Fibroblast of pulmonary artery (primary cell): ENCODE data around the gene RBKS.

Experiments
- DNase-seq: peaks from one replicate; pipeline ENCODE4 v3.0.0-alpha.2; 2010; ENCODE audit warnings: low read depth
- H3K4me3 ChIP-seq: replicated peaks from 2 replicates; pipeline ENCODE4 v1.5.1; 2011; ENCODE audit warnings: low read depth, mild to moderate bottlenecking, control low read depth, low read length, moderate library complexity
- CTCF ChIP-seq: IDR thresholded peaks from 2 replicates; pipeline ENCODE4 v1.5.1; 2011; ENCODE audit warnings: mild to moderate bottlenecking, control low read depth, low read length, inconsistent platforms; ENCODE audit errors: missing control alignments

Gene RBKS

GRCh38 chr2:27739058-27739373, 151.2 kb downstream of the RBKS start:
- no peak for DNase-seq
- no peak overlapping the region for H3K4me3 ChIP-seq
- TF ChIP-seq CTCF: no peak

- TF ChIP-seq CTCF: no peak
- H3K4me3 ChIP-seq: no peak overlapping the region
- DNase-seq: no peak
These were observed 151.7 kb downstream of the RBKS start for GRCh38 chr2:27738349-27739057.

DNA sequence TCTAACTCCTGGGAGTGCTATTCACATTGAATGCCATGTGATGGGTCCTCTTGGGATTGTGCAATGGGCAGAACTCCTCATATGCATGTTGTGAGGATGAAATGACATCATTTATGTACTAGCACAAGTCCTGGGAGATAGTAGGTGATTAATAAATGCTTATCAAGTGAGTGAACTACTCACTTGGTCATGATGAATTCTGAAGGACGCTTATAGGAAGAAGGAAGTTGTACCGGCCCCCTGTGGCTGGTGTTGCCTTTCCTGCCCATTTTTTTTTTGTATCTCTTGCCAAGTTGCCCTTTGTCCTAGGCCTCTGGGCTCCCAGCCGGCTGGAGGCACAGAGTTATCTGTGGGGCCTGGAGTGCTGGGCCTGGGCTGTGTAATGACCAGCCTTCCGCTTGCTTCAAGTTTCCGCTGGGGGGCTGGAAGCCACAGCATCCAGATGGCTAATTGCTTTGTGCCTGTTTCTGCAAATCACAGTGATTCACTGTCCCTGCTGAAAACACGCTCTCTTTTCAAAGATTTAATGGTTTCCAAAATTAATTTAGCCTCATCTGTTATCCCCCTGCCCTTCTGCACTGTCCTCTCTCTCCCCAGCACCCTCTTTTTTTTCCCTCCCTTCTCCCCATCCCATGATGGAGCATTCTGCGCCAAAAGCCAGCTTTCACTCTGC, 152.4 kb downstream of the RBKS start:
- TF ChIP-seq CTCF: peak; percentile 30
- DNase-seq: peak; percentile 98

DNA sequence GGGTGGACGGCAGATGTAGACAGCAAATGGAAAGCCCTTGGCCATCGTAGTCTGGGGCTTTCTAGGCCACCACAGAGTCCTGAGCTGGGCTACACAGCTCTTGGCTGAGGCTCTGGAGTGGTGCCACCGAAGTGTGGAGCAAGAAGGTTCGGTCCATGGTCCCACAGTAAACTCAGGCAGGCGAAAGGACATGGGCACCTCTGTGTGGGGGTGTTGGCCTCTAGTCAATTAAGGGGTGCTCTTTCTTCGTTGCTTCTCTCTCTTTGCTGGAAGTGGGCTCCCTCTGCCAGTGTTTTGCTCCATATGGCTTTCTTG, 153.3 kb downstream of the RBKS start:
- TF ChIP-seq CTCF: no peak
- H3K4me3 ChIP-seq: no peak overlapping the region
- DNase-seq: no peak

More for the DNA sequence above, 152.4 kb downstream of the RBKS start:
- H3K4me3 ChIP-seq: no peak overlapping the region

DNA sequence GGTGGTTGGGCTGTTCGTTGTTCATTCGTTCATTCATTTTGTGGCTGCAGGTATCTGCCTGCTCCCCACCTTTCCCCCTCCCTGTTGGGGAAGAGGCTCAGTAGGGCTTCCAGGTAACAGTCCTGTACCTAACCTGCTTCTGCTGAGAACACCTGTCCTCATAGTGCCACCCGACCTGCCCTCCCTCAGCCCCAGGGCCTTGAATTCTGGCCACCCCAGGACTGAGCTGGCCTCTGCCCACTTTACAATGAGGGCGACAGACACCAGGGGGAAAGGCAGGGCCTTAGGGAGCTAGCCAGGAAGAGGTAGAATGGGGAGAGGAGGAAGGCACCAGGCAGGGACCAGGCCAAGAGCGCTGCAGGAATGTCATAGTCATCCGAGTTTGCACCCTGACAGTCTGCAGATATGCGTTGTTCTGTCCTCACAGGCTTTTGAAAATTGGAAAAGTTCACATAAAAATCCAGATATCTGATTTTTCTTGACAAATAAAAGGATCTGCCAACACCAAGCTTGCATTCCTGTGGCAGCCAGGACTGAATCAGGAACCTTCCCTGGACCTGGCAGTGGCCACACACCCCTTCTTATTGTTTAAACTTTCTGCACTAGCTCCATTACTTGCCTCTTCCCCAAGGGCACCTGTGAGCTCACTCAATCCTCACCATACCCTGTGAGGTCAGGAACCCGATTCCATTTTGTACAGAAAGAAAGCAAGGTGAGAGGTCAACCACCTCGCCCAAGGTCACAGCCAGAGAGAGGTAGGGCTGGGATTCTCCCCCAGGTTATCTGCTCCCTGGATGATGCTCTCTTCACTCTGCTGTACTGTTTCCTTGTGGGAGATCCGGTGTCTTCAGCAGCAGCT, 153.9 kb downstream of the RBKS start:
- TF ChIP-seq CTCF: no peak
- no peak overlapping the region for H3K4me3 ChIP-seq
- no peak for DNase-seq

GRCh38 chr2:27735263-27735904, 154.8 kb downstream of the RBKS start:
- peak overlapping the region; percentile 4 for H3K4me3 ChIP-seq
- TF ChIP-seq CTCF: no peak
- DNase-seq: peak; percentile 86
